Right lung (tissue), 5 donors: Measurements from ENCODE around the gene ZNF462. TPM values are rescaled to one million over a fixed set of nuclear protein-coding genes. Genes with fewer than 3 reads are reported as not detected.
A peak's percentile ranks its signal among the peaks of the same experiment; 100 is the strongest.
"Not testable (repeated sequence)": the region's sequence is repeated elsewhere in the genome, so short reads cannot be mapped to it uniquely, and the experiment has no call there.

ENCODE experiments used
- DNase-seq, 2 donors: peaks; one replicate each; pipeline ENCODE4 v3.0.0-alpha.2; 2013
- polyA plus RNA-seq, 5 donors: library from polyadenylated mRNA; unstranded; fragments of 120-200 nt; gene quantifications; one replicate each; pipeline versions ENCODE4 v1.2.1 to v1.2.3, GENCODE V29; 2013; ENCODE audit warnings: inconsistent platforms in 1 of 5, low replicate concordance in 1 of 5; ENCODE audit not compliant: insufficient read length in 5 of 5, insufficient read depth in 1 of 5

The ZNF462 gene
- polyA plus RNA-seq, 5 donors = 18.8 to 29.2 (median 28.7) TPM

GRCh38 chr9:106962122-106962521, 99.2 kb downstream of the ZNF462 start:
- no peak for DNase-seq

- peak; percentile 23 to 25 for DNase-seq
Measured at GRCh38 chr9:106962615-106963363, 99.8 kb downstream of the ZNF462 start.

- no peak for DNase-seq
Measured at GRCh38 chr9:106963684-106964083, 100.7 kb downstream of the ZNF462 start.

GRCh38 chr9:106964329-106964728, 101.4 kb downstream of the ZNF462 start:
- no peak for DNase-seq

GRCh38 chr9:106964822-106965525, 102.0 kb downstream of the ZNF462 start:
- DNase-seq = no peak

- no peak for DNase-seq
Measured at GRCh38 chr9:106966481-106966880, 103.5 kb downstream of the ZNF462 start.

GRCh38 chr9:106969696-106970095, 106.7 kb downstream of the ZNF462 start:
- no peak for DNase-seq

GRCh38 chr9:106970219-106970975, 107.4 kb downstream of the ZNF462 start:
- DNase-seq = no peak

- no peak for DNase-seq
Measured at GRCh38 chr9:106970976-106971457, 108.1 kb downstream of the ZNF462 start.

GRCh38 chr9:106972082-106972481, 109.1 kb downstream of the ZNF462 start:
- DNase-seq = no peak

- DNase-seq = no peak
Measured at GRCh38 chr9:106974341-106974740, 111.4 kb downstream of the ZNF462 start.

GRCh38 chr9:106976772-106977171, 113.8 kb downstream of the ZNF462 start:
- DNase-seq = no peak

- no peak for DNase-seq
Measured at GRCh38 chr9:106980551-106981101, 117.7 kb downstream of the ZNF462 start.

GRCh38 chr9:106981396-106982287, 118.7 kb downstream of the ZNF462 start:
- DNase-seq = no peak

GRCh38 chr9:106982636-106983035, 119.7 kb downstream of the ZNF462 start:
- no peak for DNase-seq

GRCh38 chr9:106983346-106983745, 120.4 kb downstream of the ZNF462 start:
- DNase-seq = no peak

GRCh38 chr9:106989904-106990303, 126.9 kb downstream of the ZNF462 start:
- DNase-seq = not testable (repeated sequence)

GRCh38 chr9:106992186-106992585, 129.2 kb downstream of the ZNF462 start:
- no peak for DNase-seq

- DNase-seq = no peak
Measured at GRCh38 chr9:106993603-106994002, 130.6 kb downstream of the ZNF462 start.

- DNase-seq = no peak
Measured at GRCh38 chr9:106994463-106994862, 131.5 kb downstream of the ZNF462 start.

GRCh38 chr9:107000218-107000617, 137.3 kb downstream of the ZNF462 start:
- no peak for DNase-seq
